MCF 10A (cell line): ENCODE results near the gene BCL2L13. TPM values are rescaled to one million over a fixed set of nuclear protein-coding genes. Genes with fewer than 3 reads are reported as not detected.

ENCODE experiments used
- BruUV-seq: library from RNA; stranded (reverse); fragments of 400-500 nt; replicated peaks from 2 replicates; lab custom pipeline; 2021; lab: Mats Ljungman, UMichigan
- CTCF ChIA-PET: fragments of 300-600 bp; sonication (Branson Sonifier 250); formaldehyde crosslinking; extraction: SDS; loops from one replicate; lab custom pipeline; 2021; ENCODE audit warnings: antibody characterized with exemption, inconsistent platforms; lab: Yijun Ruan, JAX
- POLR2A ChIA-PET: fragments of 300-600, 350-650 bp; sonication (Branson Sonifier 250); formaldehyde crosslinking; extraction: SDS; loops from one replicate; lab custom pipeline; 2020; ENCODE audit warnings: antibody characterized with exemption, inconsistent platforms; lab: Yijun Ruan, JAX
- DNase-seq: peaks from one replicate; pipeline ENCODE4 v3.0.0-alpha.2; 2018; ENCODE audit not compliant: unreplicated experiment
- H3K27ac Mint-ChIP-seq: one replicate; pipeline ENCODE4 v1.8.0; 2022; ENCODE audit warnings: mild to moderate bottlenecking, low read depth, mixed read lengths; ENCODE audit not compliant: unreplicated experiment
- H3K27me3 Mint-ChIP-seq: one replicate; pipeline ENCODE4 v1.8.0; 2022; ENCODE audit warnings: mixed read lengths; ENCODE audit not compliant: insufficient read depth, unreplicated experiment
- H3K36me3 Mint-ChIP-seq: one replicate; pipeline ENCODE4 v1.8.0; 2022; ENCODE audit warnings: mild to moderate bottlenecking, moderate library complexity, mixed read lengths; ENCODE audit not compliant: insufficient read depth, unreplicated experiment
- H3K4me1 Mint-ChIP-seq: one replicate; pipeline ENCODE4 v1.8.0; 2022; ENCODE audit warnings: mixed read lengths; ENCODE audit not compliant: insufficient read depth, unreplicated experiment
- H3K4me3 Mint-ChIP-seq: one replicate; pipeline ENCODE4 v1.8.0; 2022; ENCODE audit warnings: mild to moderate bottlenecking, moderate library complexity, mixed read lengths; ENCODE audit not compliant: unreplicated experiment
- H3K9me3 Mint-ChIP-seq: one replicate; pipeline ENCODE4 v1.8.0; 2022; ENCODE audit warnings: mixed read lengths; ENCODE audit not compliant: unreplicated experiment
- intact Hi-C: fragments of 100-400 bp; cut with micrococcal nuclease; formaldehyde crosslinking; loops from 2 replicates; pipeline ENCODE4 v1.14.1; 2022
- total RNA-seq: library from RNA; stranded (reverse); gene quantifications from 2 replicates; pipeline ENCODE4 v1.2.3, GENCODE V29; 2022
- TF ChIP-seq, protein P1 (sequence below): fragments of 200-600 bp; IDR thresholded peaks from one replicate; pipeline ENCODE4 v1.8.0; 2022; ENCODE audit warnings: antibody characterized with exemption, mild to moderate bottlenecking; ENCODE audit not compliant: unreplicated experiment

BCL2L13 gene
- total RNA-seq, 1 experiment from 2014 or later = 75.1 TPM

DNA sequence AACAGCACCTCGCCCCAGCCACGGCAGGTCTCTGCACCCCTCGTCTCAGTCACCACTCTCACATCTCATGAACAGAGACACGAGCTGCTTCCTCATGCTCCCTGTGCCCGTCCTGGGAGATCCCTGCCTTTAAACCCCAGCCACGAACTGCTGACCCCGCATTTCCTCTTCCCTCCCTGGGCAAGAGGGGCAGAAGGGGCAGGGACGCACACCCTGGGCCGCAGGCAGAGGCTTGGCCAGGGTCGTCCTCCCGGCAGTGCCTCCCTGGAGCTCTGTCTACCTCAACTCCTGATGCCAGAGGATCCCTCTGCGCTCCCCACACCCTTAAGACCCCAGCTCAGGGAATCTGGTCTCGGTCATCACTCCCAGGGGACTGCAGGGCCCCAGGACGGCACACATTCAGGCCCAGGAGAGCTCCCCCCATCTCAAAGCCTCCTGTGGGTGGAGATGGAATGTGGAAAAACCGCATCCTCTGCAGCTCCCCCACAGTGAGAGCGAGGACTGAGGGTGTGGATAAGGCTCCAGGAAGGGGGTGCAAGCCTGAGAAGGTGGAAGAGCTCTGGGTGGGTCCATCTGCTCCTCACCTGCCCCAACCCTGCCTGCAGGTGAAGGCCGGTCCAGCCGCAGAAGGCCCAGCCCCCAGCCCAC, 134.5 kb downstream of the BCL2L13 start:
- peak; percentile 27 for DNase-seq
- Mint-ChIP-seq H3K27me3 (no peaks in the 10 kb centered on the region), H3K27ac (no peak overlapping the region), H3K36me3 (no peaks in the 10 kb centered on the region), H3K9me3 (no peaks in the 10 kb centered on the region), H3K4me1 (peaks cover 11% of the 10 kb centered on the region), H3K4me3 (peak overlapping the region; percentile 71)
- intact Hi-C loops = no loop called here
- CTCF ChIA-PET = interaction anchor here (0.8 to 1.3 kb wide), 4 partner anchors 29 to 214 kb away, joined by 3 to 6 read pairs (median 4); no protein-coding TSS in a partner anchor
- no TSS peak for BruUV-seq
- TF ChIP-seq, protein P1, sequence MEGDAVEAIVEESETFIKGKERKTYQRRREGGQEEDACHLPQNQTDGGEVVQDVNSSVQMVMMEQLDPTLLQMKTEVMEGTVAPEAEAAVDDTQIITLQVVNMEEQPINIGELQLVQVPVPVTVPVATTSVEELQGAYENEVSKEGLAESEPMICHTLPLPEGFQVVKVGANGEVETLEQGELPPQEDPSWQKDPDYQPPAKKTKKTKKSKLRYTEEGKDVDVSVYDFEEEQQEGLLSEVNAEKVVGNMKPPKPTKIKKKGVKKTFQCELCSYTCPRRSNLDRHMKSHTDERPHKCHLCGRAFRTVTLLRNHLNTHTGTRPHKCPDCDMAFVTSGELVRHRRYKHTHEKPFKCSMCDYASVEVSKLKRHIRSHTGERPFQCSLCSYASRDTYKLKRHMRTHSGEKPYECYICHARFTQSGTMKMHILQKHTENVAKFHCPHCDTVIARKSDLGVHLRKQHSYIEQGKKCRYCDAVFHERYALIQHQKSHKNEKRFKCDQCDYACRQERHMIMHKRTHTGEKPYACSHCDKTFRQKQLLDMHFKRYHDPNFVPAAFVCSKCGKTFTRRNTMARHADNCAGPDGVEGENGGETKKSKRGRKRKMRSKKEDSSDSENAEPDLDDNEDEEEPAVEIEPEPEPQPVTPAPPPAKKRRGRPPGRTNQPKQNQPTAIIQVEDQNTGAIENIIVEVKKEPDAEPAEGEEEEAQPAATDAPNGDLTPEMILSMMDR = no peak
- POLR2A ChIA-PET = interaction anchor here (0.6 to 3.3 kb wide), 2 partner anchors 13 to 24 kb away, joined by 3 to 14 read pairs; no protein-coding TSS in a partner anchor

DNA sequence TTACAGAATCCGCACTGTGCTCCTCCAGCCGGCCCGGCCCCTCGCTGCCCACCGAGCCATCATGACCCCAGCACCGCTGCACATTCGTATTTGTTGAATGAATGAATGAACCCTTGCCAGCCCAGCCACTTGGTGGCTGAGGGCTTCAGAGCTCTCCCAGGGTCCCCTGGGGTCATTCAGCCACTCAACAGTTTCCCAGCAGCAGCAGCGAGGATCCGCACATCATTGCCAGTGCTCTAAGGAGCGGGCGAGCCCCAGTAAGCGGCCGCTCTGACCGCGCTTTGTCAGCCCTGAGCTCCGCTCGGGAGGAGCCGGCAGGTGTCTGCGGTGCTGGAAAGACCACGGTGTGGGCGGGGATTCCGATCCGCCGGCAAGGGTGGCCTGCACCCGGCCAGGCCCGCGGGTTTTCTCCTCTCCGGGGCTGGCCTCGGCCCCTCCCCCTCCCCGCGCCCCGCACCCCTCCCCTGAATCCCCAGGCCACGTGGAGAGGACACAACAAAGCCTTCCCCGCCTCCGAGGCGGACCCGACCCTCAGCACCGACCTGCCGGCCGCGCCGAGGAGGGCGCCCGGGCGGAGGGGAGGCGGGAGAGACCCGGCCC, 135.1 kb downstream of the BCL2L13 start:
- H3K27ac Mint-ChIP-seq = no peak overlapping the region
- H3K27me3 Mint-ChIP-seq = no peaks in the 10 kb centered on the region
- no peaks in the 10 kb centered on the region for H3K36me3 Mint-ChIP-seq
- no peaks in the 10 kb centered on the region for H3K9me3 Mint-ChIP-seq
- peak overlapping the region; percentile 71 for H3K4me3 Mint-ChIP-seq
- TF ChIP-seq, protein P1 = no peak
- CTCF ChIA-PET = interaction anchor here (0.6 to 1.3 kb wide), 4 partner anchors 10 to 215 kb away, joined by 3 to 8 read pairs (median 5); no protein-coding TSS in a partner anchor
- H3K4me1 Mint-ChIP-seq = peaks cover 11% of the 10 kb centered on the region
- intact Hi-C loops = no loop called here
- no TSS peak for BruUV-seq
- DNase-seq = peak; percentile 47
- POLR2A ChIA-PET = interaction anchor here (0.6 to 3.3 kb wide), 3 partner anchors 13 to 135 kb away, joined by 3 to 14 read pairs (median 5); partner anchors contain the start of gene BCL2L13

DNA sequence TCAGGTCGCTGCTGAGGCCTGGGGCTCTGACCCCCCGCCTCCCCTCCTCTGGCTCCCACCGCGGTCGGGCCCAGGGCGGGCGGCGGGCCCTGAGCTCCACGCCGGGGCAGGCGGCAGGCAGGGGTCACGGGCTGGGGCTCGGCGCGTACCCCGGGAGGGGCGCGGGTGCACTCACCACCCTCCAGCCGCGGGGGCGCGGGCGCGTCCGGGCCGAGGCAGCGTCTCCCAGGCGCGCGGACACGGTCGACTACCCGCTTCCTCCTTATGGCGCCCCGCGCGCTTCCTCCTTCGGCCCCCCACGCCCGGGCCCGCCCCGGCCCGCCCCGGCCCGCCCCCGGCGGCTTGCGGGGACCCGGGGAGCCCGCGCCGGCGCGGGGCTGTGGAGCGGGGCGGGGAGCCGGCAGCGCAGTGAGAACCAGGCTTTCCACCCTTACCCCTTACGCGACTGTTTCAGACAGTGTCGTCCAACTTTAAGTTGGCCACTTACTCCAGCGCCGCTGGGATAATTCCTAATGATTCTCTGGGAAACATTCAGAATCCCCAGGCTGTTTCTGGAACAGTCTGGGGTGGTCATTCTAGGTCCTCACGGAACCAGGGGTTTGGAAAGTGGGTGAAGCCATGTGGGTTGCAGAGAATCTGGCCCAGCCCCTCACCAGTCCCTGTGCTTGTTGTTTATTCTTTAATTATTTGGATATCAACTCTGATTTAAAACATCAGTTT, 135.8 kb downstream of the BCL2L13 start, which contains the start of gene BID:
Gene BID (minus strand): TSS at position 264 of the 720 bp plus-strand sequence. CDS start 24,353 bp downstream, outside the sequence.
- H3K27me3 Mint-ChIP-seq = no peaks in the 10 kb centered on the region
- DNase-seq = peak; percentile 23
- ChIA-PET POLR2A (interaction anchor here (0.6 to 3.3 kb wide), 3 partner anchors 12 to 135 kb away, joined by 3 to 14 read pairs (median 5); partner anchors contain the start of gene BCL2L13), CTCF (interaction anchor here (0.6 to 1.3 kb wide), 2 partner anchors 10 to 56 kb away, joined by 4 to 8 read pairs; no protein-coding TSS in a partner anchor)
- H3K9me3 Mint-ChIP-seq = no peaks in the 10 kb centered on the region
- BruUV-seq = no TSS peak
- H3K4me3 Mint-ChIP-seq = peak within 1 kb of the TSS; percentile 71
- H3K27ac Mint-ChIP-seq = no peak within 1 kb of the TSS
- intact Hi-C loops = no loop called here
- H3K4me1 Mint-ChIP-seq = peaks cover 11% of the 10 kb centered on the region
- TF ChIP-seq, protein P1 = no peak
- no peaks in the 10 kb centered on the region for H3K36me3 Mint-ChIP-seq
